Measurements from ENCODE around the gene NRIP3. TPM values are rescaled to one million over a fixed set of nuclear protein-coding genes. Genes with fewer than 3 reads are reported as not detected.

NRIP3 gene
- total RNA-seq, 2 experiments from 2014 or later: 1.1 to 2.2 TPM

GRCh38 chr11:8933931-8934330 is 69.9 kb downstream of the NRIP3 start:
- ATAC-seq (no peak), DNase-seq (no peak)
- Mint-ChIP-seq H3K4me1 (ENCODE audit: low read depth) (peaks cover 3% of the 10 kb centered on the region), H3K4me3 (no peak overlapping the region), H3K27me3 (no peaks in the 10 kb centered on the region), H3K36me3 (ENCODE audit: low read depth) (no peaks in the 10 kb centered on the region), H3K27ac (no peak overlapping the region), H3K9me3 (no peaks in the 10 kb centered on the region)
- POLR2A ChIA-PET: no interaction called here
- CTCF ChIA-PET: no interaction called here
- no peak for TF ChIP-seq CTCF (IDR thresholded peaks at IDR 0.05)
- intact Hi-C loops (cut with micrococcal nuclease): no loop called here

GRCh38 chr11:8932564-8933180 is 71.1 kb downstream of the NRIP3 start, which contains the start of gene C11orf16:
TSS of gene C11orf16 (minus strand) at chr11:8932947. CDS start at chr11:8932308, 639 bp downstream.
- Mint-ChIP-seq H3K4me1 (ENCODE audit: low read depth) (peaks cover 3% of the 10 kb centered on the region), H3K27ac (no peak within 1 kb of the TSS), H3K9me3 (no peaks in the 10 kb centered on the region), H3K36me3 (ENCODE audit: low read depth) (no peaks in the 10 kb centered on the region), H3K27me3 (no peaks in the 10 kb centered on the region), H3K4me3 (no peak within 1 kb of the TSS)
- CTCF ChIA-PET: no interaction called here
- DNase-seq: no peak
- intact Hi-C loops (cut with micrococcal nuclease): no loop called here
- POLR2A ChIA-PET: no interaction called here
- no peak for ATAC-seq
- no peak for TF ChIP-seq CTCF (IDR thresholded peaks at IDR 0.05)

Other genes starting within 250 kb of the NRIP3 start
- 10 to 100 TPM; 27.8 to 28.2 TPM for gene AKIP1, start 92.8 kb downstream of the NRIP3 start, total RNA-seq
- not detected for gene C11orf16, start 71.1 kb downstream of the NRIP3 start, total RNA-seq
- not detected for gene ASCL3, start 61.0 kb downstream of the NRIP3 start, total RNA-seq
- 10 to 100 TPM; 14.6 to 16.3 TPM for gene TMEM9B, start 39.6 kb downstream of the NRIP3 start, total RNA-seq
- gene SCUBE2, start 87.6 kb upstream of the NRIP3 start, total RNA-seq: not detected